Colon (tissue), 2 donors: ENCODE data around the gene NENF.
"Not testable (repeated sequence)": the region's sequence is repeated elsewhere in the genome, so short reads cannot be mapped to it uniquely, and the experiment has no call there.

Experiments
- FAIRE-seq: peaks from 2 replicates; lab custom pipeline; 2012; peaks lifted over from hg19 to GRCh38; lab: Jason Lieb, UNC
- donor health status: control.
- donor health status: control.

Gene NENF

GRCh38 chr1:212432661-212433576 lies at the start of gene NENF:
Gene NENF (plus strand): TSS chr1:212432920. CDS start chr1:212432944, 24 bp downstream.
- no peak for FAIRE-seq

- no peak for FAIRE-seq
Observed at GRCh38 chr1:212386029-212386428, 46.7 kb upstream of the NENF start.

DNA sequence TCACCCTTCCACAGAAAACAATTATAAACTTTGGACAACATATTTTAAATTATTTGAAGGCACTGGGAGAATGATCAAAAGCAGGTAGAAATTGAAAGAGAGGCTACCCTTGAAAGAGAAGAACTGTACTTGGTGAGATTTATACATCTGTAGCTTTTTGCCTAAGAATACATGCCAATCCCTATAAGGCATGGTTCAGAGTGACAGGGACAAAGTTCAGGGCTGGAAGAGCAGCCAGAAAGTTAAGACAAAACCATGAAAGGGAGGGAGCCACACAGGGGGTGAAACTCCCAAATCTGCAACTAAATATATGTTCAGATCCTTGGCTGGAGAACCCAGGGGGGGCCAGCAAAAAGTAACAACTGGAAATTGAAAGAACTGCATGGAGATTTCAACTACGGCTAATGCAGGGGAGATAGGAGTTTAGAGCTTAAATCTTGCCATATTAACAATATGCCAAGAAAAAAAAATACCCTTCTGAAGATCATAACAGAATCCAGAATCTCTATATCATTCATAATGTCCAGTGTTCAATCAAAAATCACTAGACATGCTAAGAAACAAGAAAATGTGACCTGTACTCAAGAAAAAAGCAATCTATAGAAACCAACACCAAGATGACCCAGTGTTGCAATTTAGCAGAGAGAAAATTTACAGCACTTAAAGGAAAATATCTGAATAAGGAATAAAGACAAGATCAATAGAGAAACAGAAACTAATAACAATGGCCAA lies 43.6 kb upstream of the NENF start:
- no peak for FAIRE-seq

GRCh38 chr1:212395678-212396437 lies 36.9 kb upstream of the NENF start:
- FAIRE-seq: not testable (repeated sequence)

- no peak for FAIRE-seq
Observed at GRCh38 chr1:212396638-212397037, 36.1 kb upstream of the NENF start.

- no peak for FAIRE-seq
Observed at GRCh38 chr1:212397171-212397570, 35.5 kb upstream of the NENF start.

DNA sequence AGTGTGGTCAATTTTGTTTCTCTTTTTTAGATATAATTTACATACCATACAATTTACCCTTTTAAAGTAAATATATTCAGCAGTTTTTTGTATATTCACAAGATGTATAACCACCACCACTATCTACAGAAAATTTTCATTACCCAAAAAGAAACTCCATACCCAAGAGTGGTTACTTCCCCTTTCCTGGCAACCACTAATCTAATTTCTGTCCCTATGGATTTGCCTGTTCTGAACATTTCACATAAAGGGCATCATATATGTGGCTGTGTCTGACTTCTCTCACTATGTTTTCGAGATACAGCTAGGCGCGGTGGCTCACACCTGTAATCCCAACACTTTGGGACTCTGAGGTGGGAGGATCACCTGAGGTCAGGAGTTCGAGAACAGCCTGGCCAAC lies 31.7 kb upstream of the NENF start:
- no peak for FAIRE-seq

DNA sequence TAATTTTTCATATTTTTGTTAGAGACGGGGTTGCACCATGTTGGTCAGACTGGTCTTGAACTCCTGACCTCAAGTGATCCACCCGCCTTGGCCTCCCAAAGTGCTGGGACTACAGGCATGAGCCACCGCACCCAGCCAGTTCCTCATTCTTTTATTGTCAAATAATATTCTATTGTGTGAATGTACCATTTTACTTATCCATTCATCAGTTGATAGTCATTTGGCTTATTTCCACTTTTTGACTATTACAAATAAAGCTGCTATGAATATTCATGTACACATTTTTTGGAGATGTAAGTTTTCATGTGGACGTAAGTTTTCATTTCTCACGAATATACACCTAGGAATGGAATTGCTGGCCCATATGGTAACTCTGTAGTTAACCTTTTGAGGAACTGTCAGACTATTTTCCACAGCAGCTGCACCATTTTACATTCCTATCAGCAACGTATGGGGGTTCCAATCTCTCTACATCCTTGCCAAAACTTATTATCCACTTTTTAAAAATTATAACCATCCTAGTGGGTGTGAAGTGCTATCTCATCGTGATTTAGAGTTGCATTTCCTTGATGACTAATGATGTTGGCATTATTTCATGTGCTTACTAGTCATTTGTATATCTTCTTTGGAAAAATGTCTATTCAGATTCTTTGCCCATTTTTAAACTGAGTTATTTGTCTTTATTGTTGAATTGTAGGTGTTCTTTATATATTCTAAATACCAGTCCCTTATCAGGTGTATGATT lies 30.7 kb upstream of the NENF start:
- FAIRE-seq: no peak

GRCh38 chr1:212402666-212403321 lies 29.9 kb upstream of the NENF start:
- no peak for FAIRE-seq

GRCh38 chr1:212410231-212410820 lies 22.4 kb upstream of the NENF start:
- FAIRE-seq: no peak

DNA sequence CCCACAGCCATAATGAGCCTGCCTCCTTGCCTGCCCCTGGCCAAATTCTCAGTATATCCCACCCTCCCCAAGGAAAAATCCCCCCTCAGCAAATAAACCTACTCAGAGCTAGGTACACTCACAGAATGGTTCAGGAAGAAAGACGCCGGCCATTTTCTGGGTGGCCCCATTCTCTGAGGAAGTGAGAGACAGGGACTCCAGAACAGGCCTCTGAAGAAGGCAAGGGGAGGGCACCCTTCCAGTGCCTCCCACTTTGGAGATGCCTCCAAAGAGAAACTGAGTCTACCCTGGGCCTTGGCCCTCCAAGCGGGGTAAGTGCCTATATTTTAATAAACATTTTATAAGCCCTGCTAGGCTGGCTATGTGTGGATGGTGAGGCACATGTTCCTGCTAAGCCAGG lies 20.3 kb upstream of the NENF start:
- no peak for FAIRE-seq

DNA sequence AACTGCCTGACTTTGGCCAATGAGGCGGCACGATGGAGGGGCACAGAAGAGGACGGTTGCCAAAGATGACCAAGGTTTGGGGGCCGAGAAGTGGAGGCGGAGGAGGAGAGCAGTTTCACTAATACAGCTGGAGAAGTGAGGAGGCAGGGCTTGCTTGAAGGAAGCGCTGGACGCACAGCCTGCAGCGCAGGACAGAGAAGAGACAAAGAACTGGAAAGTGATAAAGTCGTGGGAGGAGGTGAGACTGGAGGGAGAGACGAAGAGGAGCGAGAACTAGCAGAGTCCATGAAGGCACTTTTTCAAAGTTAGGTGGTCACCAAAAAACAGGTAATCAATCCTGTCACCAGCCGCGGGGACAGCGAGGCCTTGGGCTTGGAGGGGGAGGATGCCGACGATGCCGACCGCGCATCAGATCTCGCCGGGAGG lies 18.8 kb upstream of the NENF start:
- no peak for FAIRE-seq

DNA sequence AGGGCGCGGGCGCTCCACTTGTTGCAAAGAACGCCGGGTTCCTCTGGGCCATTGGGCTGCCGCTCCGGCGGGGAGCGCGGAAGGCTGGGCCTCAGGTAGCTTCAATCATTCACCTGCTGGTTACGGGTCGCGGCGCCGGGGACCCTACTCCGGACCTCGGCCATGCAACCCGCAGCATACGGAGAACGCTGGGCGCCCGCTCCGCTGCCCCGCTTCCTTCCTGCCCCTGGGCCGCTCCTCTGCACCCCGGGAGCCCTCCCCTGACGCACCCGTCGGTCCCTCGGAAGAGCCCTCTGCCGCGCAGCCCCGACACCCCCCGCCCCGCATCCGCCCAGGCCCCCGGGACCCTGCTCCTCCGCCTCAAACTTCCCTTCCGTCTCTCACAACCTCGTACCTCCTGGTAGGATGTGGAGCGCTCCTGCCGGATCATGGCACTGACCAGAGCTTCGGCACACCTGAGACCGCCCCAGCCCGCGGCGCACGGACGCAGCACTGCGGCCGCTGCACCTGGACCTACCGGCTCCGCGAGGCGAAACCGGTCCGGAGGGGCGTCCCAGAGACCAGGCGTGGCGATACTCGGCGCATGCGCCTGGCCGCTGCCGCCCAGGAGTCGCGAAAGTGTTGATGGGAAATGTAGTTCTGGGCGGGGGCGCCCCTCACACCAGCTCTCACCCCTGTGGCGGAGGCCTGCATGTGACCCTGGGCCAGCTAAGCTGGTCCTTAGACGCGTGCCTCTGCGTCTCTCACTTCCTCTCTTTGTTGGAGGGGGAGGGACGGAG lies 18.2 kb upstream of the NENF start, which contains the start of gene PACC1:
TSS of gene PACC1 (minus strand) at position 559 of the 779 bp plus-strand sequence. CDS start at position 430, 129 bp downstream.
- no peak for FAIRE-seq

DNA sequence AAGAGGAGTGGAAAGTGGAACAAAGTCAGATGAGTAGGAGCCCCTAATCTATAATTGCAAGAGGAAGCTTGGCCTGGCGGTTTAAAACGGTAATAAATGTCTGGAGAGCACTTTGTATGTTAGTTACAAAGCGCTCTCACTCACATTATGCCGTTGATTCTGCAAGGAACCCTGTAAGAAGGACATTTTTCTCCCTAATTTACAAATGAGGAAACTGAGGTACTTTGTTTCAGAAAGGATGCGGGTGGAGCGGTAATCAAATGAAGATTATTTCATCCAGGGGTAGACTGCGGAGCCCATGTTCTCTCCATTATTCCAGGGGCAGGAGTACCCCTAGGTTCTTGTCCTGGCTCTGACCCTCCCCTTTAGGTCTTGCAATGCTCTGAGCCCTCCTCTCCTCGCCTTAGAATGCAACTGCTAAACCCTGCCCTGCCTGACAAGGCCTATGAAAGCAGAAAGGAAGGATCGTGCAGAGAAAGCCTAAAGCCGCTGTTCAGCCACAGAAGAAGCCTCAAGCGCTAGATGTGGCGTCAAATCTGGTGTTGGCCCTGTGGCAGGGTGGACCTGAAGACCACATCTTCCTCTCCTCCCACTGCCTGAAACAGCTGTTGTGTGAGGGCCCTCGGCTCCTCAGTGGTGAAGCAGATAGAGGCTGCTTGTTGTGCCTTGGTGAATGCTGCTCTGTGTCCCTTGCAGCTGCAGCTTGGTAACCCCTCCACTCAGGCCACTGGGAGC lies 17.4 kb upstream of the NENF start:
- FAIRE-seq: no peak

GRCh38 chr1:212421165-212421564 lies 11.6 kb upstream of the NENF start:
- FAIRE-seq: no peak

DNA sequence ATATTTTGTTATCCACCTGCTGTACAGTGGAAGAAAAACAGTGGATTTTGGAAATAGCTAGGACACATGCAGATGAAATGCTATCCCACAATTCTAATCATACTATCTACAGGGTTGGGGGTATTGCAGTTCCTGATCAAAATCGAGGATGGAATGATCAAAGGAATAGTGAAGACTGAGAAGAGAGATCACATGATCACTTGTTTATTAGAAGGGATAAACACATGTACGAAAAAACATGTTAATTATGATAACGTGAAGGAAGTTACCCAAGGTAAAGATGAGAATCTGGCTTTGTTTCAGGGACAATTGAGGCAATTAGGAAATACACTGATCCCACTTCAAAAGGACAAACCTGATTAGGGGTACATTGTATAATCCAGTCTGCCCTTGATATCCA lies 8.8 kb upstream of the NENF start:
- FAIRE-seq: no peak

- no peak for FAIRE-seq
Observed at GRCh38 chr1:212428496-212428895, 4.2 kb upstream of the NENF start.

DNA sequence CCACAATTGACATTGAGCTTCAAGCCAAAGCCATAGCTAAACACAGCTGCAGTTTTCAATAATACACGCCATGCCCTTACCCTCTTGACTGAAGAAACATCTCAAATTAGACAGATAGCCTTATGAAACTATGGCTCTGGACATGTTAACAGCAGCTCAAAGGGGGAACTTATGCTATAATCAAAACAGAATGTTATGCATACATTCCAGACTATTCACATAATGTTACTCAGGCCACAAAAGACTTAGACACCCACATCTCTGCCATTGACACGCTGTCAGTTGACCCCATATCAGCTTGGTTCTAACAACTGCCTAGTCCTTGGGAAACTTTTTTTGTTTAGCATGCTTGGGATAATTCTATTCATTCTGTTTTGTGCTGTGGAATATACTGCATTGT lies 2.3 kb upstream of the NENF start:
- no peak for FAIRE-seq

GRCh38 chr1:212430955-212431394 lies 1.7 kb upstream of the NENF start:
- no peak for FAIRE-seq
